Left ventricle myocardium inferior (tissue), 1 donor: Measurements from ENCODE around the gene ASB18. TPM values are rescaled to one million over a fixed set of nuclear protein-coding genes. Genes with fewer than 3 reads are reported as not detected.
"Not testable (repeated sequence)": the region's sequence is repeated elsewhere in the genome, so short reads cannot be mapped to it uniquely, and the experiment has no call there.

Experiments
- DNase-seq: peaks from one replicate; pipeline ENCODE4 v3.0.0-alpha.2; 2020
- H3K27ac ChIP-seq: fragments of 200-600 bp; replicated peaks from 2 replicates; pipeline ENCODE4 v1.8.0; 2021
- H3K27me3 ChIP-seq: fragments of 200-600 bp; 2 replicates; pipeline ENCODE4 v1.8.0; 2021; ENCODE audit warnings: low read depth
- H3K36me3 ChIP-seq: fragments of 200-600 bp; 2 replicates; pipeline ENCODE4 v1.8.0; 2021
- H3K4me1 ChIP-seq: fragments of 200-600 bp; 2 replicates; pipeline ENCODE4 v1.8.0; 2021
- H3K4me3 ChIP-seq: fragments of 200-600 bp; 2 replicates; pipeline ENCODE4 v1.8.0; 2021; ENCODE audit warnings: mild to moderate bottlenecking, moderate library complexity
- H3K9me3 ChIP-seq: fragments of 200-600 bp; replicated peaks from 2 replicates; pipeline ENCODE4 v1.8.0; 2021
- CTCF ChIP-seq: fragments of 200-600 bp; IDR thresholded peaks from 2 replicates; pipeline ENCODE4 v1.8.0; 2021; ENCODE audit warnings: antibody characterized with exemption, mild to moderate bottlenecking, borderline replicate concordance
- intact Hi-C: fragments of 100-400 bp; cut with micrococcal nuclease; formaldehyde crosslinking; loops from one replicate; pipeline ENCODE4 v1.11.0; 2022
- total RNA-seq: library from RNA; stranded (reverse); fragmentation: NEBNext Ultra II Directional; extraction: Animal tissue kit (Norgen Biotek cat#: 25700); gene quantifications from one replicate; pipeline ENCODE4 v1.2.1, GENCODE V29; 2021
- donor health status: DM: no; HTN: yes; CAD: no; lungs with severe emphysema.

Gene ASB18
- total RNA-seq, 1 donor from 2014 or later, result 11.3 TPM

GRCh38 chr2:236291476-236291875 lies 27.3 kb upstream of the ASB18 start:
- Histone ChIP-seq H3K4me3 (no peak overlapping the region), H3K27ac (no peak overlapping the region), H3K4me1 (no peaks in the 10 kb centered on the region), H3K9me3 (no peaks in the 10 kb centered on the region), H3K36me3 (no peaks in the 10 kb centered on the region), H3K27me3 (peaks cover 30% of the 10 kb centered on the region)
- intact Hi-C loops, result no loop called here
- no peak for DNase-seq
- no peak for TF ChIP-seq CTCF

GRCh38 chr2:236290742-236291425 lies 26.7 kb upstream of the ASB18 start:
- Histone ChIP-seq H3K4me3 (no peak overlapping the region), H3K9me3 (no peaks in the 10 kb centered on the region), H3K27me3 (peaks cover 30% of the 10 kb centered on the region), H3K4me1 (no peaks in the 10 kb centered on the region), H3K36me3 (no peaks in the 10 kb centered on the region), H3K27ac (no peak overlapping the region)
- intact Hi-C loops, result no loop called here
- no peak for TF ChIP-seq CTCF
- no peak for DNase-seq

- no peaks in the 10 kb centered on the region for H3K4me1 ChIP-seq
- peaks cover 30% of the 10 kb centered on the region for H3K27me3 ChIP-seq
- no peak overlapping the region for H3K4me3 ChIP-seq
- H3K27ac ChIP-seq, result no peak overlapping the region
- no peaks in the 10 kb centered on the region for H3K9me3 ChIP-seq
- intact Hi-C loops, result no loop called here
- no peaks in the 10 kb centered on the region for H3K36me3 ChIP-seq
- TF ChIP-seq CTCF, result no peak
- DNase-seq, result no peak
Measured at GRCh38 chr2:236289766-236290462, 25.7 kb upstream of the ASB18 start.

GRCh38 chr2:236288373-236288772 lies 24.2 kb upstream of the ASB18 start:
- H3K27ac ChIP-seq, H3K36me3 ChIP-seq, intact Hi-C loops, DNase-seq, H3K4me1 ChIP-seq, H3K9me3 ChIP-seq, H3K4me3 ChIP-seq: not testable (repeated sequence)
- H3K27me3 ChIP-seq, result peaks cover 30% of the 10 kb centered on the region

- TF ChIP-seq CTCF, result no peak
- Histone ChIP-seq H3K4me3 (no peak overlapping the region), H3K36me3 (no peaks in the 10 kb centered on the region), H3K9me3 (no peaks in the 10 kb centered on the region), H3K27ac (no peak overlapping the region), H3K4me1 (no peaks in the 10 kb centered on the region), H3K27me3 (peaks cover 30% of the 10 kb centered on the region)
- intact Hi-C loops, result no loop called here
- DNase-seq, result no peak
Measured at GRCh38 chr2:236287656-236288055, 23.4 kb upstream of the ASB18 start.

- H3K4me3 ChIP-seq, result no peak overlapping the region
- DNase-seq, result no peak
- H3K4me1 ChIP-seq, result no peaks in the 10 kb centered on the region
- TF ChIP-seq CTCF, result no peak
- H3K27me3 ChIP-seq, result peaks cover 30% of the 10 kb centered on the region
- no peaks in the 10 kb centered on the region for H3K36me3 ChIP-seq
- intact Hi-C loops, result no loop called here
- H3K9me3 ChIP-seq, result peaks cover 1% of the 10 kb centered on the region
- H3K27ac ChIP-seq, result no peak overlapping the region
Measured at GRCh38 chr2:236286873-236287545, 22.8 kb upstream of the ASB18 start.
